ENCODE measurements around the gene ROS1.

The ROS1 gene

GRCh38 chr6:117456998-117457397 lies 31.3 kb upstream of the ROS1 start:
- no peak for DNase-seq (ENCODE audit: low read depth)
- no peak overlapping the region for H3K4me3 ChIP-seq (ENCODE audit: low read depth, low read length)
- TF ChIP-seq POLR2A (IDR thresholded peaks at IDR 0.05; ENCODE audit: extremely low read depth, insufficient read length), result no peak
- TF ChIP-seq MAX (IDR thresholded peaks at IDR 0.05; ENCODE audit: low read depth, low read length), result no peak
- TF ChIP-seq CTCF (IDR thresholded peaks at IDR 0.05; ENCODE audit: low read depth, low read length), result no peak

GRCh38 chr6:117456250-117456649 lies 30.5 kb upstream of the ROS1 start:
- no peak for TF ChIP-seq MAX (IDR thresholded peaks at IDR 0.05; ENCODE audit: low read depth, low read length)
- no peak for TF ChIP-seq POLR2A (IDR thresholded peaks at IDR 0.05; ENCODE audit: extremely low read depth, insufficient read length)
- no peak overlapping the region for H3K4me3 ChIP-seq (ENCODE audit: low read depth, low read length)
- DNase-seq (ENCODE audit: low read depth), result no peak

GRCh38 chr6:117451671-117452070 lies 25.9 kb upstream of the ROS1 start:
- H3K4me3 ChIP-seq (ENCODE audit: low read depth, low read length), result no peak overlapping the region
- TF ChIP-seq CTCF (IDR thresholded peaks at IDR 0.05; ENCODE audit: low read depth, low read length), result no peak
- TF ChIP-seq MYC (IDR thresholded peaks at IDR 0.05; ENCODE audit: low read depth, low read length), result no peak
- no peak for TF ChIP-seq POLR2A (IDR thresholded peaks at IDR 0.05; ENCODE audit: extremely low read depth, insufficient read length)
- peak; percentile 34 for DNase-seq (ENCODE audit: low read depth)

- no peak overlapping the region for H3K4me3 ChIP-seq (ENCODE audit: low read depth, low read length)
- TF ChIP-seq CTCF (IDR thresholded peaks at IDR 0.05; ENCODE audit: low read depth, low read length) (peak; percentile 50), MYC (IDR thresholded peaks at IDR 0.05; ENCODE audit: low read depth, low read length) (no peak)
Measured at GRCh38 chr6:117449549-117450439, 24.1 kb upstream of the ROS1 start.

GRCh38 chr6:117448732-117449485 lies 23.2 kb upstream of the ROS1 start:
- TF ChIP-seq CTCF (IDR thresholded peaks at IDR 0.05; ENCODE audit: low read depth, low read length), result no peak
- TF ChIP-seq MAX (IDR thresholded peaks at IDR 0.05; ENCODE audit: low read depth, low read length), result no peak
- TF ChIP-seq MYC (IDR thresholded peaks at IDR 0.05; ENCODE audit: low read depth, low read length), result no peak
- no peak for TF ChIP-seq POLR2A (IDR thresholded peaks at IDR 0.05; ENCODE audit: extremely low read depth, insufficient read length)
- no peak for DNase-seq (ENCODE audit: low read depth)

More at GRCh38 chr6:117449549-117450439, 24.1 kb upstream of the ROS1 start:
- peak; percentile 79 for DNase-seq (ENCODE audit: low read depth)

GRCh38 chr6:117448011-117448410 lies 22.3 kb upstream of the ROS1 start:
- H3K4me3 ChIP-seq (ENCODE audit: low read depth, low read length), result no peak overlapping the region
- DNase-seq (ENCODE audit: low read depth), result no peak
- TF ChIP-seq MYC (IDR thresholded peaks at IDR 0.05; ENCODE audit: low read depth, low read length) (no peak), MAX (IDR thresholded peaks at IDR 0.05; ENCODE audit: low read depth, low read length) (no peak), POLR2A (IDR thresholded peaks at IDR 0.05; ENCODE audit: extremely low read depth, insufficient read length) (no peak), CTCF (IDR thresholded peaks at IDR 0.05; ENCODE audit: low read depth, low read length) (no peak)

More at GRCh38 chr6:117448732-117449485, 23.2 kb upstream of the ROS1 start:
- no peak overlapping the region for H3K4me3 ChIP-seq (ENCODE audit: low read depth, low read length)

All from NB4 (cell line).